ENCODE measurements around the gene PRKCA.
A peak's percentile ranks its signal among the peaks of the same experiment; 100 is the strongest.

PRKCA gene

DNA sequence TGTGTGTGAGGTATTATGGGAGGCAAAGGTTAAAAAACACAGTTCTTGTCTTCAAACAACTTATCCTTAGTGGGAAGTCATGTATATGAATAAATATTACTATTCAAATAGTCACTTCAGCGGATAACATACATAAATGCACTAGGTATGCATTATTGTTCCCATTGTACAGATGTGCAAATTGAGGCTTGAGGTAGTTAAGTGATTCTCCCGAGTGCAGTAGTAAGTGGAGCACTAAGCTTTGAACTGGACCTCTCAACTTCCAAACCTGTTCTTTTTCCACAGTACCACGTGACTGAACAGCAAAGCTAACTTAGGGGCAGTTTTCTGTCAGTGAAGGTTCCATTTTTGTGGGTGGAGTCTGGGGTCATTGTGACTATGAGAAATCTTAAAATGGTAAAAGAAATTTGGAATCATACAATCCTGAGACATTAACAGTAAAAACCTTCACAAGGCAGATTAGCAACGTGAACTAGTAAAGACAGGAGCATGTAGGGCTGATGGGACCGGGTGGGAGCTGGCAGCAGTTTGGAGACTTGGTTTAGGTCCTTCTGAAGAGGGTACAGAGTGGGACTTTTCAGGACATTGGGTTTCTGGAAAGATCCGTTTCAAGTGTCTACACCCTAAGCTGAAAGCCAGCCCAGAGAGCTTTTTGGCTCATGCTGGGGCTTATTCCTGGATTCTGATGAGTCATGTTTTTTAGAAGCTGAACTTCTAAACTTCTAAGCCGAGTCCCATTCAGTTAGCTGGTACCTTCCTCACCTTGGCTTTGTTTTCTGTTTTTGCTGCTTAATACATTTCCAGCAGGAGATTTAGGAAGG is 204.9 kb downstream of the PRKCA start:
- H3K27ac ChIP-seq, result peak overlapping the region; percentile 65; the same call in 1 of the 2 replicates
- TF ChIP-seq CTCF (IDR thresholded peaks at IDR 0.05) (no peak), ZFX (IDR thresholded peaks at IDR 0.05; ENCODE audit: borderline replicate concordance) (no peak)

DNA sequence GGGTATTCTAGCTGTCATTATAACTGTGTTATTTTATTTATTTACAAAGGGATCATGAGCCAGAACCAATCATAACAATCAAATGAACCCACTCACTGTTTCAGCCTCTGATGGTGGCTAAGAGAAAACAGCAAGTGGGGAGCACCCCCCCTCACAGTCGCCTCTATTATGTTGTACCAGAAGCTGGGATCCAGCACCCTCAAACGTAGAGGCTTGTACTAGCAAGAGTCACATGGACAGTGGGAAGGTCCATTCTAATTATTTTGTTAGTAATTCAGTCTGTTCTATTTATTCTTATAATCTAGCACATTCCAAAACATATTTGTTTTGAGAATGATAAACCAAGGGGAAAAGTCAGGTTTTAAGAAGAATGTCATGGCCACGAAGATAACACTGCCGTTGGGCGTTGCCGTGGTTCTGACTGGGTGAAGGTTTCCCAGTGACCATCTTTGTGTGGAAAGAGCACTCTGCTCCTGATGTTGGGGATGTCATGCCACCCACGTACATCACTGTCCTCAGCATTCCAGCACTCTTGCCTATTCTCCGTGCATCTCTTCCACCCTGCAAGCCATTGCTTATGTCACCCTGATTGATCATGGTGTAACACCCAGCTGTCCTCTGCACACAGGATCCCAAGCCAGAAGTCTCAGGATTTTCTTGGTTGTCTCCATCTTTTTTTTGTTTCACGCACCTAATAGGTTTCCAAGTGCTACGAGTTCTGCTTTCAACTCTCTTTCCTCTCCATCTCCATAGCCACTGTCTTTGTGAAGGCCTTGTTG is 205.8 kb downstream of the PRKCA start:
- H3K27ac ChIP-seq, result peak overlapping the region; percentile 65
- TF ChIP-seq ZFX (IDR thresholded peaks at IDR 0.05; ENCODE audit: borderline replicate concordance) (no peak), CTCF (IDR thresholded peaks at IDR 0.05) (no peak)

GRCh38 chr17:66508896-66509844 is 206.8 kb downstream of the PRKCA start:
- H3K27ac ChIP-seq, result peak overlapping the region; percentile 65
- TF ChIP-seq ZFX (IDR thresholded peaks at IDR 0.05; ENCODE audit: borderline replicate concordance) (no peak), CTCF (IDR thresholded peaks at IDR 0.05) (no peak)

- peak overlapping the region; percentile 65 for H3K27ac ChIP-seq
- TF ChIP-seq ZFX (IDR thresholded peaks at IDR 0.05; ENCODE audit: borderline replicate concordance), result no peak
Observed at GRCh38 chr17:66509926-66510325, 207.5 kb downstream of the PRKCA start.

DNA sequence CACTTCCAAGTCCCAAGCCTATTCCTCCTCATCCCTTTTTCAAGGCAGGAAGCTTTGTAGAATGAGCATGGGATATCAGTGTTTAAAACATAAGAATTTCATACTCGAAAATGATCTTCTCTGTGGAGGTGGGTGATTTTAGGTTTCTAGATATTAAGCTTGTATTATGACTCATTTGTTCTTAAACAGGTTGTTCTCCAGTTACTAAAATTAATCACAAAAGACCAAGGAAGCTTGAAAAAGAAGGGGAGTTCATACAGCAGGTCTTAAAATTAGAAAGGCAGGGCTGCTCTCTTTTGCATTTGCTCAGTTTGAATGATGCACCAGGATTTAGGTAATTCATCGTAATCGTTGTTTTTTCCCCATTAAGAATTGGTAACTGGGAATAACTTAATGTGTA is 208.7 kb downstream of the PRKCA start:
- TF ChIP-seq ZFX (IDR thresholded peaks at IDR 0.05; ENCODE audit: borderline replicate concordance) (no peak), CTCF (IDR thresholded peaks at IDR 0.05) (no peak)
- H3K27ac ChIP-seq, result no peak overlapping the region

DNA sequence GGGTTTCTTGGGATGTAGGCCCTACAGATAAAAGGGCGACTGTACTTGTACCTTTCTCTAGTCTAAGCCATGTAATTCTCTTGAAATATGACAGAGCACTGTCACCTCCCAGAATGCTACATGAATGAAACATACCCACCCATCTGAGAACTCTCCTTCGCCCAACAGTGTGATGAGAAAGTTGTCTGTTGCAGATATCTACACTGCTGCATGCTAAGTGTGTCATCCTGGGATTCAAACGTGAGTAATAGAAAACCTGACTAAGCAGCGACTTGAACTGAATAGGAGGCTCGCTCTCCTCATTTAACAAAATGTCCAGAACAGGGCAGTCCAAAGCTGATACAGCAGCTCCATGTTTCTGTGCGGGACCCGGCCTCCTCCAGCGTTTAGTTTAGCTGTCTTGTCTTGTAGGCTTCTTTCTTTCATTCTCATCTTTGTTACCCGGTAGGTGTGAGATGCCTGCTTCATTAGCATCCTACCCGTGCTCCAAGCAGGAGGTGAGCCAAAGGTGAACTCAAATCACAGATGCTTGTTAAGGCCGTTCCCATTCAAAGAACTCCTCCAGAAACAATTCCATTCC is 211.9 kb downstream of the PRKCA start:
- TF ChIP-seq ZFX (IDR thresholded peaks at IDR 0.05; ENCODE audit: borderline replicate concordance) (no peak), CTCF (IDR thresholded peaks at IDR 0.05) (no peak)
- no peak overlapping the region for H3K27ac ChIP-seq

- H3K27ac ChIP-seq, result no peak overlapping the region
- TF ChIP-seq ZFX (IDR thresholded peaks at IDR 0.05; ENCODE audit: borderline replicate concordance) (no peak), CTCF (IDR thresholded peaks at IDR 0.05) (no peak)
Observed at GRCh38 chr17:66515974-66516373, 213.6 kb downstream of the PRKCA start.
